Islet of Langerhans (tissue), 1 donor: ENCODE measurements around the gene CDK9.
"Not testable (repeated sequence)": the region's sequence is repeated elsewhere in the genome, so short reads cannot be mapped to it uniquely, and the experiment has no call there.

ENCODE experiments used
- FAIRE-seq: peaks from one replicate; lab custom pipeline; 2011; peaks lifted over from hg19 to GRCh38; lab: Jason Lieb, UNC

Gene CDK9

GRCh38 chr9:127785933-127786772, at the start of gene CDK9:
CDK9 (plus strand) TSS chr9:127786034; CDS start chr9:127786149, 115 bp downstream.
- no peak for FAIRE-seq

DNA sequence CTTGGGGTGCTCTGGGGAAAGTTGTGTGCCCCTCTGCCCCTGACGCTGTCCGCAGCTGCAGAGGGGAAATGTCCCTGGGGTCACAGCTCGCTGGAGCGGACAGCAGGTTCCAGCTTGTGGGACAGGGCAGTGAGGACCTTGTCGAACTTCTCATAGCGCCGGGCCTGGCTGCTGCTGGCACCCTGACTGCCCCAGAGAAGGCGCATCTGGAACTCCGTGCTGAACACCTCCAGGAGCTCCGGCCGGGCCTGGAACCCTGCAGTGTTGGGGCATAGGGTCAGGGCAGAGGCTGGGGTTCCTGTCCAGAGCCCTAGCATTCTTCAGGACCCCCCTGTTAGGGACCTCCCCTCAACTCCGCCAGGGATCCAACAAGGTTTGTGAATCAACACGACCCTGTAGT, 47.2 kb upstream of the CDK9 start:
- no peak for FAIRE-seq

GRCh38 chr9:127739614-127740330, 46.1 kb upstream of the CDK9 start:
- no peak for FAIRE-seq

GRCh38 chr9:127741831-127742434, 43.9 kb upstream of the CDK9 start:
- no peak for FAIRE-seq

DNA sequence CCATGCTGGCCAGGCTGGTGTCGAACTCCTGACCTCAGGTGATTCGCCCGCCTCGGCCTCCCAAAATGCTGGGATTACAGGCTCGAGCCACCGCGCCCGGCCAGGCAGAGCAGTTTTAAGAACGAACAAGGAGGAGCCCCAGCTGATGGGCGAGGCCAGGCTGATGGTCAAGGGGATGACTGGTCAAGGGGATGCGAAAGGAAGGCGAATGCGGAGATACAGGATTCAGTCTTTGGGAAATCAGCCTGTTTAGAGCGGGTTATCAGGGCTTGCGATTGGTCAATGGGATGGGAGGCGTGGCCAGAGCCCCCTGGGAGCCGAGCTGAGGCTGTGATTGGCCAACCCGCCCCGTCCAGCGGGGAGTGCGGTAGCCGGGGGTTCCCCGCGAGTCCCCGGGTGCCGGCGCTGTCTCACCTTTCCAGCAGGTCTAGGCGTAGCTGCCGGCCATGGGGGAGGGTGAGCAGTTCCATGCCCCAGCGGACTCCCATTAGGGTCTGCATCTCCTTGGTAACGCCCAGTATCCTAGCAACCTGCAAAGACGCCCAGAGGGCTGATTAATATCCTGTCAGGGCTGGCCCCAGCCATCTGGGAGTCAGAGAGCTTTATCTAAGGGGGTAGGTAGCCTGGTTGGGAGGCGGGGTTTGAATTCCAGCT, 43.3 kb upstream of the CDK9 start:
- FAIRE-seq, result peak; percentile 66

DNA sequence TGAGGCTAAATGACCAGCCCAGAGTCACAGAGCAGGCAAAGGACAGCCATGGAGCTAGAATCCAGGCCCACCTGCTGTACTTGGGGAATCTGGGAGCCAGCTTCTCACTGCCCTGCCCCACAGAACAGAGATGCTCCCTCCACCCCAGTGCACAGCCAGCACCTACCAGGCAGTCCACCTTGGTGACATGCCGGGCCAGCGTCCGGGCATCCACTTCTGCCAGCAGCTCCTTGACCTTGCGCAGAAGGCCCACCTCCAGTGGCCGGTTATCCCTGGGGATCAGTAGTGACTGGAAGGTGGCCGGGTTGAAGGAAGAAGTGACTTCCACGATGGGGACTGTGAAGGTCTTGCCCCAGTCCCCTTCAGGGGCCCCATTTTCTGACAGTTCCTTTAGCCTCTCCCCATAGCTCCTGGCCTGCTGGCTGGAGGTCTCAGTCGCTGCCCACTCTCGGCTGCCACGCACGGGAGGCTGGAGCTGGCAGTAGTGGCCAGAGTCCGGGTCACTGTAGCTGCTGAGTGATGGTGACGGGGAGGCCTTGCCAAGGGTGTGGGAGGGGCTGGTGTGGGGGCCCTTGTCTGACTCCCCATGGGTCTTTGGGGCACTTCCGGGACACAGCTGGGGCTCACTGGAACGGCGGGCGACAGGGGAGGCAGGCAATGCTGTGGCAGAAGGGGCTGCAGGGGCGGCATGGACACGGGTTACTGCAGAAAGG, 41.3 kb upstream of the CDK9 start:
- no peak for FAIRE-seq

GRCh38 chr9:127746959-127747569, 38.8 kb upstream of the CDK9 start:
- FAIRE-seq, result no peak

- FAIRE-seq, result no peak
Observed at GRCh38 chr9:127749090-127749787, 36.6 kb upstream of the CDK9 start.

DNA sequence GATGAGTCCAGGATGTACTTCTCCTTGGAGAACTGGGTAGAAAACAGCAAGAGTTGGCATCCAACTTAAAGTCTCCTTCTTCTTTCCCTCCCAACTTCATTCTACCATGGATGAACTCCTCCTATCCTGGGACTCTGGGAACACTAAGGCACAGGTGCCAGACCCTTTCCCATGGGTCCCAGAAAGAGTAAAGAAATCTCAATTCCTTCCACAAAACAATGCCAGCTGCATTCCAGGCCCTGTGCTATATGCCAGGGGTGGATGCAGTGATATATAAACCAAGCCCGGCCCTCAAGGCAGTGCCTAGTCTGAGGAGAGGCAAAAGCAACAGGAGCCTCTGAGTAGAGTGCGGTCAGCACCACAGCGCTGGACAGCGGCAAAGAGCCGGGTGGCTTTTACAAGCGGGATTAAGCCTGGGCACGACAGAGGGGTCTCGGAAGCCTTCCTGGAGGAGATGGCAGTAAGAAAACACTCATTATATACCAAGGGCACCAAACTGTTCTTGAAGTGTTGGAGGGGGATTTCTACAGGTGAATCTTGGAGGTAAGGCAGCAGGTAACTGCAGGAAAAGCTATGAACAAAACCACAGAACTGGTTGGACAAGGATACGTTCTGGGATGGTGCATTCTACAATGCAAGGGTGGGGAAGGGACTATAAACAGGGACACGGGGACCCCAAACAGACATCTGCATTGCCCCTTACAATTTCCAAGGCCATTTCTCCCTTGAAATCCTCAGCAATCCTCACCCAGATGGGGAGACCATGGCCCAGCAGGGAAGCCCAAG, 34.4 kb upstream of the CDK9 start:
- no peak for FAIRE-seq

GRCh38 chr9:127753148-127753547, 32.7 kb upstream of the CDK9 start:
- FAIRE-seq, result no peak

GRCh38 chr9:127753622-127754021, 32.2 kb upstream of the CDK9 start:
- FAIRE-seq, result no peak

DNA sequence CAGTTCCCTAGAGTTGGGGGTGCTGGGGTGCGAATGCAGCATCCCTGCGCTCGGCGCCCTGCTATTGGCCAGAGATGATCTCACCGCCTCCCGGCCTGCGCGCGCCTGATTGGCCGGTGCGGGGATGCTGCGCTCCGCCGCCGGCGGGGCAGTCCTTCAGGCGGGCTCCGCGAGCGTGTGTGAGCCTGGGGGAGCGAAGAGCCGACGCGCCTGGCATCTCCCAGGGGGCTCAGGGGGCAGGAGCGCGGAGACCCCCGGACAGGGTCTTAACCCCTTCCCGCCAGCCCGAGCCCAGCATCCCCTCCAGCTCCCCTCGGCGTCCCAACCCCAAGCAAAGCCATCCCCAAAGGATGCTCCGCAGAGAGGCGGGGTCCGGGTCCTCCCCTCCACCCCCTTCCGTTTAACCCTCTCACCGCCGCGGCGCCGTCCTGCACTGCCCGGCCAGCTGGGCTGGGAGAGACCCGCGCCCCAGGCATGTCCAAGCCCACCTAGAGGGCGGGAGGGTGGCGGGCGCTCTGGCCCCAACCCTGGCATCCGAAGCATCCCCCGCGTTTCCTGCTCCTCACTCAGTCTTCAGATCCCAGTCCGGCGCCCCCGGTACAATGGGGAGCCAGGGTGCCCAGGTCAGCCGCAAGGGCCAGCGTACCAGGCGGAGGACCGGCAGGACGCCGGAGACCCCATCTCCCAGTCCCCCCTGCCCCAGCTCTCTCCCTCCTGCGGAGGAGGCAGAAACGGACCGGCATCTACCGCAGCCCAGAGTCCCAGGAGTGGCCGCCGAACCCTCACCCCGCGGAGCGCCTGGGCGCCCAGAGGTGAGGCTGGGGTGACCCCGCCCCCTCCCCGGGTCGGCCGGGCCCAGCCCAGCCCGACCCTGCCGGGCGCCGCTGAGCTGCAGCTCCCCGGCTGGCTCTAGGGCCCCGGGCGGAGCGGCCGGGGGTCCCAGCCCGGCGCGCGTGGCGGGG, 31.5 kb upstream of the CDK9 start:
- no peak for FAIRE-seq

GRCh38 chr9:127755061-127756060, 30.5 kb upstream of the CDK9 start:
- FAIRE-seq, result no peak

DNA sequence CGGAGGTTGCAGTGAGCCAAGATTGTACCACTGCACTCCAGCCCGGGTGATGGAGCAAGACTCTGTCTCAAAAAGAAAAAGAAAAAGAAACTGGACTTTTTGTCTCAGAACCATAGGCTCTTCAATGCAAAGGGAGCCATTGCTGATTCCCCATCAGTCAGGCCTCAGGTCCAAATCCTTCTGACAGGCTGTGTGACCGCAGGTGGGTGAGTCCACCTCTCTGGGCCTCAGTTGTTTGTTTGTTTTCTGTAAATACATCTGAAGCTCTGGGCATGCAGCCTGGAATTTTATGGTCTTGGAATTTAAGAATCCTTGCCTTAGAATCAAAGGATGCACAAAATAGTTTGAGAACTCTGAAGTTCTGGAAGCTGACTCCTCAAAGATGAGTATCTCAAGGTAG, 29.6 kb upstream of the CDK9 start:
- FAIRE-seq, result no peak

DNA sequence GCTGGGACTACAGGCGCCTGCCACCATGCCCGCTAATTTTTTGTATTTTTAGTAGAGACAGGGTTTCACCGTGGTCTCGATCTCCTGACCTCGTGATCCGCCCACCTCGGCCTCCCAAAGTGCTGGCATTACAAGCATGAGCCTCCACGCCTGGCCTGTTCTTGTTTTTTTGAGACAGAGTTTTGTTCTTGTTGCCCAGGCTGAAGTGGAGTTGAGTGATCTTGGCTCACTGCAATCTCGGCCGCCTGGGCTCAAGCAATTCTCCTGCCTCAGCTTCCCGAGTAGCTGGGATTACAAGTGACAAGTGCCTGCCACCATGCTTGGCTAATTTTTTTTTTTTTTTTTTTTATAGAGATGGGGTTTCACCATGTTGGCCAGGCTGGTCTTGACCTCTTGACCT, 29.1 kb upstream of the CDK9 start:
- FAIRE-seq, result not testable (repeated sequence)

DNA sequence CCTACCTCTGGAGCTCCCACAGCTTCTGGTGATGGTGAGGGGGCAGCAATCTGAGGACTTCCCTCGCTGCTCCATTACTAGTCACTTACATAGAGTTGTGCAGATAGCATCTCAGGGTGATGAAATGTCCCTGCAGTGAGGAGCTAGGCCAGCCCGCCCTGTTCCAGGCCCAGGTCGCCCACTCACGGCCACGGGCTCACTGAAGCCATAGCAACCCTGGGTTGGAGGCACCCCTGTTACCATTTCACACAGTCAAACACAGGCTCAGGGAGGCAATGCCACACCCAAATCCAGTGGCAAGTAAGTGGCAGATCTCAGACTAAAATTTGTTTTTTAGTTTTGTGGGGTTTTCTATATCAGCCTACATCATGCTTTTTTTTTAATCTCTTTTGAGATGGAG, 27.0 kb upstream of the CDK9 start:
- FAIRE-seq, result no peak

GRCh38 chr9:127761061-127761460, 24.8 kb upstream of the CDK9 start:
- FAIRE-seq, result no peak

- FAIRE-seq, result no peak
Observed at GRCh38 chr9:127761491-127761956, 24.3 kb upstream of the CDK9 start.
